HG02970 (cell line): ENCODE results near the gene DNAH11.

Experiments
- ATAC-seq: cut with Tn5 transposase; IDR thresholded peaks from one replicate; pipeline ENCODE4 v1.9.1; 2021; ENCODE audit warnings: mild to moderate bottlenecking, moderate library complexity, moderate number of reproducible peaks; ENCODE audit not compliant: unreplicated experiment, low FRiP score

DNAH11 gene

DNA sequence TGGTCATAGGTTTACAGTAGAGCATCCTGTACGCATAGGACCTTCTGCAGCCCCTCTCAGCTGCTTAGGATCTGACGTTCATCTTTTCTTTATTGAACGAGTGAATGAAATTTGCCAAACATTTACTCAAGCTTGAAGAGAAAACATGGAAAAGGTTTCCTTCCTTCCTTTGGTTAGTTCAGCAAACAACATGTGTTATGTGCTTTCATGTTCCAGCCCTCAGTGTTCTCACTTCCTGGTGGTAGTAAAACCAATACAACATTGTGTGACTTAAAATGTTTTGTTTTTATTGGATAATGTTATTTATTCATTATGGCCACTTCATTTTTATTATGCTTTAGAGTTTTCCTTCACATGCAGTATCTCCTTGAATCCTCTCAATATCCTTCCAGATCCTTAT is 404.2 kb downstream of the DNAH11 start:
- no peak for ATAC-seq

GRCh38 chr7:21947946-21948345 is 405.1 kb downstream of the DNAH11 start:
- ATAC-seq, result no peak

DNA sequence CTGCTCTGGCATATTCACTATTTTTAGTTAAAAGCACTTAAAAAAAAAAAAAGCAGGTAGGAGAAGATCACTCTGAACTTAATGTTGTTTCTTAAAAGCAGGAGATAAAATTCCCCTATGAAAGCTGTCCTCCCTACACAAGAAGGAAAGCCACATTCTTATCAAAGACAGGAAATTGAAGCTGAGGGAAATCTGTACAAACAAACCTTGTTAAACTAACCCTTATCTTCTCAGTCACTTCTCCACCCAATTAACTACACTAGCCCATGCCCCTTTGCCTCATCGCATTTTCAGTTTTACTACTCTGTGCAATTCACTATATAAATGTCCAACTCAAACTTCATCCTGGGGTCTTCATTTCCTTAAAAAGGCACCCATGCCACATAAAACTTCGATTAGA is 405.5 kb downstream of the DNAH11 start:
- ATAC-seq, result no peak

DNA sequence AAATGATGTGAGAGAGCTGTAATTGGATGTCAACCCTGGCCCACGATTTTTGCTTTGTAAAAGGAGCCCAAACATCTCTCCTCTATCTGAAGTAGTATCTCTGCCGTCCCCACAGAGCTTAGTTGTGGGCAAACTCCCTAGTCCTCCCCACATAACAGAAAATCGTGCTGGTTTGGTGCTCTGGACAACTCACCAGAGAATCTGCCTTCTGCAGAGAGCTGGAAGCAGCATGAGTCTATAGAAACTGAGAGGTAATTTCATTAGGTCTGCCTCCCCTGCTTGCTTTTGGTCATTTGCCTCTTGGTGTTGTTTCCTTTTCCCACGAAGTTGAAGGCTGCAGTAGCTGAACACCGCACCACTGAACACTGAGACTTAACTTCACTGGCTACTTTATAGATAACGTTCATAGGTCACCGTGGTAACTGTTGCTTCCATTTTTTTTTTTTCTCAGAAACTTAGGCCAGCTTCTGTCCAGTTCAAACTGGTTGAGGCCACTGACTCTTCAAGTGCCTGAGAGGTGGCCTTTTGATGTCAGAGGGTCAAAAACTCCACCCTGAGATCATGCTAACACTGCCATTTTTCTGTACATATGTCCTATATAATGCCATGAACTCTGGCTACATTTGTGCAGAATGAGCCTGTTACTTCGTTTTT is 406.2 kb downstream of the DNAH11 start:
- ATAC-seq, result no peak
